Colonic mucosa (tissue), 4 donors: ENCODE results near the gene FBLN1. TPM values are rescaled to one million over a fixed set of nuclear protein-coding genes. Genes with fewer than 3 reads are reported as not detected.

Experiments used
- DNase-seq: peaks from one replicate; pipeline ENCODE4 v3.0.0-alpha.2; 2020
- H3K27ac ChIP-seq: fragments of 200-600 bp; one replicate; pipeline ENCODE4 v1.8.0; 2021
- H3K27me3 ChIP-seq: fragments of 200-600 bp; one replicate; pipeline ENCODE4 v1.8.0; 2021
- H3K36me3 ChIP-seq: fragments of 200-600 bp; one replicate; pipeline ENCODE4 v1.8.0; 2021
- H3K4me1 ChIP-seq: fragments of 200-600 bp; one replicate; pipeline ENCODE4 v1.8.0; 2021; ENCODE audit warnings: mild to moderate bottlenecking
- H3K4me3 ChIP-seq: fragments of 200-600 bp; one replicate; pipeline ENCODE4 v1.8.0; 2021
- H3K9ac ChIP-seq, 2 donors: one replicate each; pipeline ENCODE4 v1.7.0; 2013; ENCODE audit warnings: control low read depth in 2 of 2, low read depth in 2 of 2, low read length in 2 of 2
- H3K9me3 ChIP-seq: fragments of 200-600 bp; one replicate; pipeline ENCODE4 v1.8.0; 2021
- intact Hi-C: fragments of 100-400 bp; cut with DNase I; formaldehyde crosslinking; loops from one replicate; pipeline ENCODE4 v1.14.1; 2022
- total RNA-seq, 2 donors: library from RNA; stranded (reverse); fragmentation: NEBNext Ultra II Directional in 1 of 2; extraction: Animal tissue kit (Norgen Biotek cat#: 25700) in 1 of 2; gene quantifications; one replicate each; pipeline ENCODE4 v1.2.1, GENCODE V29; 2021
- TF ChIP-seq, protein P1 (sequence below): fragments of 200-600 bp; IDR thresholded peaks from one replicate; pipeline ENCODE4 v1.8.0; 2022; ENCODE audit warnings: antibody characterized with exemption, mild to moderate bottlenecking
- donor health status: healthy.
- donor health status: DM: no; HTN: no; CAD: no.
- donor health status: DM: no; HTN: no; CAD: no.

The FBLN1 gene
- total RNA-seq, 2 donors from 2014 or later: 41.6 to 65.5 TPM

DNA sequence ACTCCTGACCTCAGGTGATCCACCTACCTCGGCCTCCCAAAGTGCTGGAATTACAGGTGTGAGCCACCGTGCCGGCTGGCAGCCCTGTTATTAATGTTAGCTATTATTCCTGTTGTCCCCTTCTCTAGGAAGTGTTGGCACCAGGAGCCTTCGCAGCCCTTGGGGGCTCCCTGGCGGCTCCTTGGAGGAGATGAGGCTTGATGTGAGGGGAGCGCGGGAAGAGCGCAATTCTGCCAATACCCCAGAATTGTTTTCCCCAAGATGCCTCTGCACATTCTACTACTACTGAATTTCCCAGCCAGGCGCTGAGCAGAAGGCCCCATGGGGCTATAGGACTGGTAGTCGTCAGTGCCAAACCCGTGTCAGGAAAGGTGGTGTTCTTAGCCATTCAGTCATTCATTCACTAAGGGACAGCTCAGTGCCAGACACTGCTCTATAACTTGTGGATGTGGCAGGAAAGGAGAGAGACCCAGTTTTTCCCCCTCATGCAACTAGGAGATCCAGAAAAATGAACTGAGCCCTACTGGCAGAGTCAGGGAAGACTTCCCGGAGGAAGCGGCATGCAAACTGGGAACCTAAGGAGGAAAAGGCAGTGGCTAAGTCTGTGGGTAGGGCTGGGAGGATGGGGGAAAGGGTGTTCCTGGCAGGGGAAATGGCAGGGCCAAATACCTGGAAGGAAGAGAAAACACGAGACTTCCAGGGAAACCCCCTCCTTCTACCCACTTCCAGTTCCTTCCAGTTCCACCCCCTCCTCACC is 3.5 kb downstream of the FBLN1 start:
- TF ChIP-seq, protein P1, sequence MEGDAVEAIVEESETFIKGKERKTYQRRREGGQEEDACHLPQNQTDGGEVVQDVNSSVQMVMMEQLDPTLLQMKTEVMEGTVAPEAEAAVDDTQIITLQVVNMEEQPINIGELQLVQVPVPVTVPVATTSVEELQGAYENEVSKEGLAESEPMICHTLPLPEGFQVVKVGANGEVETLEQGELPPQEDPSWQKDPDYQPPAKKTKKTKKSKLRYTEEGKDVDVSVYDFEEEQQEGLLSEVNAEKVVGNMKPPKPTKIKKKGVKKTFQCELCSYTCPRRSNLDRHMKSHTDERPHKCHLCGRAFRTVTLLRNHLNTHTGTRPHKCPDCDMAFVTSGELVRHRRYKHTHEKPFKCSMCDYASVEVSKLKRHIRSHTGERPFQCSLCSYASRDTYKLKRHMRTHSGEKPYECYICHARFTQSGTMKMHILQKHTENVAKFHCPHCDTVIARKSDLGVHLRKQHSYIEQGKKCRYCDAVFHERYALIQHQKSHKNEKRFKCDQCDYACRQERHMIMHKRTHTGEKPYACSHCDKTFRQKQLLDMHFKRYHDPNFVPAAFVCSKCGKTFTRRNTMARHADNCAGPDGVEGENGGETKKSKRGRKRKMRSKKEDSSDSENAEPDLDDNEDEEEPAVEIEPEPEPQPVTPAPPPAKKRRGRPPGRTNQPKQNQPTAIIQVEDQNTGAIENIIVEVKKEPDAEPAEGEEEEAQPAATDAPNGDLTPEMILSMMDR: no peak
- Histone ChIP-seq H3K9me3 (no peaks in the 10 kb centered on the region), H3K9ac (no peak overlapping the region), H3K27me3 (peaks cover 24% of the 10 kb centered on the region), H3K4me3 (no peak overlapping the region), H3K4me1 (no peaks in the 10 kb centered on the region), H3K36me3 (no peaks in the 10 kb centered on the region), H3K27ac (no peak overlapping the region)
- intact Hi-C loops: no loop called here
- DNase-seq: no peak

DNA sequence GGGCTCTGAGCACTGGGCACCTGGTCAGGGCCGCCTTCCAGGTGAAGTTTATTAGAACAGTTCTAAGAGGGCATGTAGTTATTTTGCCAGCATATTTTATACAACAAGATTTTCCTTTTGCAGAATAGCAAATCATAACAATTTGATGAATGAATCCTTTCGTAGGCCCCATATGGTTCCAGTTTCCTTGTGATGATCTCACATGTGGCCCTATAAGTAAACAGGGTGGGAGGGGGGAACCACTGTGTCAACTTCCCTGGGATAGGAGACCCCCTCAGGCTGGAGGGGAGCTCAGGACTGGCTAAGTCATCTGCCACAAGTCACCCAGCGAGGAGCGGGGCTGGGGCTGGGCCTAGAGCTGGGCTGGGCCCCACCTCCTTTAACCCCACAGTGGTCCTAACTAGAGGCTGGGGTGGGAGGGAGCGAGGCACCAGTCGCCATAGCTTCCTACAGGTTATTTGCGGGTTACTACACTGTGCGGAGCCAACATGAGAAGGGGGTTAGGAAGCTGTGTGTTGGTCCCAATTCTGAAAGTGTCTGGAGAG is 4.2 kb downstream of the FBLN1 start:
- Histone ChIP-seq H3K4me3 (no peak overlapping the region), H3K36me3 (no peaks in the 10 kb centered on the region), H3K4me1 (no peaks in the 10 kb centered on the region), H3K9me3 (no peaks in the 10 kb centered on the region), H3K9ac (no peak overlapping the region), H3K27ac (no peak overlapping the region), H3K27me3 (peaks cover 24% of the 10 kb centered on the region)
- intact Hi-C loops: no loop called here
- DNase-seq: no peak
- TF ChIP-seq, protein P1: no peak

DNA sequence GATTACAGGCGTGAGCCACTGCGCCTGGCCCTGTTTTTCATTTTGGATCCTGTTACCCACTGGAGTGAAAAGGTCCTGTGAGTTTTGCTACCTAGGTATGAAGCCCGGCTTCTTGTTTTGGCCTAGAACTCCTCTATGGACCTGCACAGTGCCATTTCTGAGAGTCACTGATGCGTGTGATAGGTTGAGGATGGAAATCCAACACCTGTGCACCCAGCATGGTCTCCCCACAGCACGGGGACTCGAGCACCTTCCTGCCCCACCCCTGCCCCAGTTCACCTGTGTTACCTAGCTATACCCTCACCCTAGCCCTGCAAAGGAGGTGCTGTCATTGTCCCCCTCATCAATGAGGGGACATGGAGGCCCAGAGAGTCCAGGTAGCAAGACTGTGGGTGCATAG is 5.1 kb downstream of the FBLN1 start:
- no peak overlapping the region for H3K27ac ChIP-seq
- DNase-seq: no peak
- no peaks in the 10 kb centered on the region for H3K36me3 ChIP-seq
- no peak overlapping the region for H3K9ac ChIP-seq
- no peak overlapping the region for H3K4me3 ChIP-seq
- intact Hi-C loops: no loop called here
- no peaks in the 10 kb centered on the region for H3K4me1 ChIP-seq
- H3K27me3 ChIP-seq: peaks cover 17% of the 10 kb centered on the region
- H3K9me3 ChIP-seq: no peaks in the 10 kb centered on the region
- TF ChIP-seq, protein P1: no peak

GRCh38 chr22:45508814-45509213 is 6.1 kb downstream of the FBLN1 start:
- H3K27me3 ChIP-seq: peaks cover 8% of the 10 kb centered on the region
- TF ChIP-seq, protein P1: no peak
- no peak for DNase-seq
- H3K9ac ChIP-seq: no peak overlapping the region
- no peaks in the 10 kb centered on the region for H3K9me3 ChIP-seq
- no peak overlapping the region for H3K4me3 ChIP-seq
- H3K36me3 ChIP-seq: no peaks in the 10 kb centered on the region
- no peak overlapping the region for H3K27ac ChIP-seq
- H3K4me1 ChIP-seq: no peaks in the 10 kb centered on the region
- intact Hi-C loops: no loop called here

GRCh38 chr22:45510376-45511232 is 7.9 kb downstream of the FBLN1 start:
- Histone ChIP-seq H3K4me3 (no peak overlapping the region), H3K27me3 (no peaks in the 10 kb centered on the region), H3K9me3 (no peaks in the 10 kb centered on the region), H3K9ac (no peak overlapping the region), H3K36me3 (no peaks in the 10 kb centered on the region), H3K4me1 (no peaks in the 10 kb centered on the region), H3K27ac (no peak overlapping the region)
- no peak for DNase-seq
- TF ChIP-seq, protein P1: no peak
- intact Hi-C loops: no loop called here
